HG03064 (cell line): ENCODE results near the gene KCNMB1.

Experiments
- ATAC-seq: cut with Tn5 transposase; IDR thresholded peaks from one replicate; pipeline ENCODE4 v1.9.1; 2021; ENCODE audit warnings: low read depth; ENCODE audit not compliant: unreplicated experiment

The KCNMB1 gene

GRCh38 chr5:170416526-170416925 lies 27.4 kb upstream of the KCNMB1 start:
- ATAC-seq, result no peak

- no peak for ATAC-seq
Observed at GRCh38 chr5:170414786-170415185, 25.6 kb upstream of the KCNMB1 start.

- no peak for ATAC-seq
Observed at GRCh38 chr5:170413897-170414296, 24.7 kb upstream of the KCNMB1 start.

GRCh38 chr5:170411100-170411499 lies 21.9 kb upstream of the KCNMB1 start:
- ATAC-seq, result no peak

GRCh38 chr5:170410401-170410800 lies 21.2 kb upstream of the KCNMB1 start:
- ATAC-seq, result no peak

GRCh38 chr5:170408877-170409660 lies 19.9 kb upstream of the KCNMB1 start:
- ATAC-seq, result no peak

- ATAC-seq, result no peak
Observed at GRCh38 chr5:170408226-170408625, 19.1 kb upstream of the KCNMB1 start.

- ATAC-seq, result no peak
Observed at GRCh38 chr5:170407062-170407461, 17.9 kb upstream of the KCNMB1 start.

- ATAC-seq, result no peak
Observed at GRCh38 chr5:170405817-170406216, 16.6 kb upstream of the KCNMB1 start.

- ATAC-seq, result no peak
Observed at GRCh38 chr5:170404398-170404797, 15.2 kb upstream of the KCNMB1 start.

GRCh38 chr5:170403675-170404074 lies 14.5 kb upstream of the KCNMB1 start:
- ATAC-seq, result no peak

- ATAC-seq, result no peak
Observed at GRCh38 chr5:170402508-170402907, 13.3 kb upstream of the KCNMB1 start.

GRCh38 chr5:170397059-170397458 lies 7.9 kb upstream of the KCNMB1 start:
- ATAC-seq, result no peak

GRCh38 chr5:170393958-170394357 lies 4.8 kb upstream of the KCNMB1 start:
- no peak for ATAC-seq

GRCh38 chr5:170393235-170393634 lies 4.1 kb upstream of the KCNMB1 start:
- ATAC-seq, result no peak

GRCh38 chr5:170390472-170390871 lies 1.3 kb upstream of the KCNMB1 start:
- no peak for ATAC-seq

- ATAC-seq, result no peak
Observed at GRCh38 chr5:170389550-170389892, 354 bp upstream of the KCNMB1 start.

GRCh38 chr5:170387775-170388639 lies 1.2 kb downstream of the KCNMB1 start:
- no peak for ATAC-seq

GRCh38 chr5:170386743-170387395 lies 2.3 kb downstream of the KCNMB1 start:
- ATAC-seq, result no peak

GRCh38 chr5:170383227-170383626 lies 5.9 kb downstream of the KCNMB1 start:
- no peak for ATAC-seq

GRCh38 chr5:170382790-170383189 lies 6.4 kb downstream of the KCNMB1 start:
- ATAC-seq, result no peak
